HepG2 (cell line): ENCODE data around the gene AJM1. TPM values are rescaled to one million over a fixed set of nuclear protein-coding genes. Genes with fewer than 3 reads are reported as not detected.
A peak's percentile ranks its signal among the peaks of the same experiment; 100 is the strongest.

Experiments
- ATF7 ChIP-seq, 2 experiments: fragments of 450-650 bp in 1 of 2; sonication (generic) in 1 of 2; formaldehyde crosslinking in 1 of 2; IDR thresholded peaks; 2 replicates each; pipeline versions ENCODE4 v1.4.0 to v1.6.1; 2016 to 2020; ENCODE audit warnings: antibody characterized with exemption in 1 of 2, mild to moderate bottlenecking in 1 of 2, missing genetic modification reagents in 1 of 2
- ATF7-NPFF ChIP-seq: sonication (generic); formaldehyde crosslinking; IDR thresholded peaks from 2 replicates; pipeline ENCODE4 v1.8.1; 2023; ENCODE audit warnings: mild to moderate bottlenecking, low read depth, missing genetic modification reagents, moderate library complexity
- CBX2 ChIP-seq, 2 experiments: fragments of 200-600 bp in 1 of 2; sonication (generic); formaldehyde crosslinking in 1 of 2; IDR thresholded peaks; 2 replicates each; pipeline versions ENCODE4 v1.7.0 to v1.8.1; 2018 to 2022; ENCODE audit warnings: low read depth in 2 of 2, low read length in 1 of 2, mild to moderate bottlenecking in 1 of 2, missing genetic modification reagents in 1 of 2
- EED ChIP-seq: sonication (generic); formaldehyde crosslinking; IDR thresholded peaks from 2 replicates; pipeline ENCODE4 v1.5.0; 2020; ENCODE audit warnings: mild to moderate bottlenecking, missing genetic modification reagents
- HHEX ChIP-seq: IDR thresholded peaks from 2 replicates; pipeline ENCODE4 v1.6.1; 2016; ENCODE audit warnings: control low read depth
- HIVEP1 ChIP-seq: sonication (generic); formaldehyde crosslinking; IDR thresholded peaks from 2 replicates; pipeline ENCODE4 v1.4.0; 2020; ENCODE audit warnings: mild to moderate bottlenecking, missing genetic modification reagents
- HNF4G ChIP-seq, 2 experiments: sonication (generic) in 1 of 2; formaldehyde crosslinking in 1 of 2; IDR thresholded peaks; 2 replicates each; pipeline versions ENCODE4 v1.4.0 to v1.6.1; 2011 to 2020; ENCODE audit warnings: borderline replicate concordance in 2 of 2, low read depth in 2 of 2, mild to moderate bottlenecking in 2 of 2, low read length in 1 of 2, missing genetic modification reagents in 1 of 2, moderate library complexity in 1 of 2
- KDM5B ChIP-seq: sonication (generic); formaldehyde crosslinking; IDR thresholded peaks from 2 replicates; pipeline ENCODE4 v1.4.0; 2020; ENCODE audit warnings: missing genetic modification reagents, mild to moderate bottlenecking, borderline replicate concordance
- KDM6A ChIP-seq: IDR thresholded peaks from 2 replicates; pipeline ENCODE4 v1.6.1; 2016; ENCODE audit warnings: low read depth
- KLF6 ChIP-seq: IDR thresholded peaks from 2 replicates; pipeline ENCODE4 v1.8.0; 2016; ENCODE audit warnings: missing biosample characterization, missing genetic modification reagents
- MED8 ChIP-seq: sonication (generic); formaldehyde crosslinking; IDR thresholded peaks from 2 replicates; pipeline ENCODE4 v1.8.1; 2023; ENCODE audit warnings: mild to moderate bottlenecking, missing genetic modification reagents; ENCODE audit not compliant: insufficient replicate concordance
- SALL1 ChIP-seq: sonication (generic); formaldehyde crosslinking; IDR thresholded peaks from 2 replicates; pipeline ENCODE4 v1.8.0; 2022; ENCODE audit warnings: mild to moderate bottlenecking, missing genetic modification reagents
- ZFP1 ChIP-seq: IDR thresholded peaks from 2 replicates; pipeline ENCODE4 v1.6.1; 2016
- ZFP36L2 ChIP-seq: sonication (generic); formaldehyde crosslinking; IDR thresholded peaks from 2 replicates; pipeline ENCODE4 v1.4.0; 2020; ENCODE audit warnings: missing genetic modification reagents
- ZFP91 ChIP-seq: sonication (generic); formaldehyde crosslinking; IDR thresholded peaks from 2 replicates; pipeline ENCODE4 v1.9.0; 2022; ENCODE audit warnings: missing genetic modification reagents, mild to moderate bottlenecking, borderline replicate concordance
- ZNF326 ChIP-seq: sonication (generic); formaldehyde crosslinking; IDR thresholded peaks from 2 replicates; pipeline ENCODE4 v1.4.0; 2020; ENCODE audit warnings: missing genetic modification reagents, borderline replicate concordance
- ZNF383 ChIP-seq: sonication (generic); formaldehyde crosslinking; IDR thresholded peaks from 2 replicates; pipeline ENCODE4 v1.4.0; 2020; ENCODE audit warnings: missing genetic modification reagents, mild to moderate bottlenecking, borderline replicate concordance
- ZNF468 ChIP-seq: sonication (generic); formaldehyde crosslinking; IDR thresholded peaks from 2 replicates; pipeline ENCODE4 v1.8.0; 2022; ENCODE audit warnings: mild to moderate bottlenecking, moderate library complexity, missing genetic modification reagents
- polyA plus RNA-seq, 8 experiments: library from polyadenylated mRNA; depleted of rRNA in 3 of 8; stranded (reverse) in 7 of 8; unstranded in 1 of 8; fragments of >200 nt; fragmentation: Illumina TruSeq in 4 of 8; extraction: Trizol in 4 of 8; gene quantifications; 2 replicates each; pipeline versions ENCODE4 v1.2.1 to v1.2.3, GENCODE V29; 2011 to 2016; ENCODE audit warnings: low read depth in 4 of 8, missing spikeins in 1 of 8, mixed read lengths in 1 of 8; ENCODE audit not compliant: insufficient read depth in 1 of 8
- total RNA-seq, 5 experiments: library from RNA; depleted of rRNA; stranded (reverse); fragments of >200 nt; fragmentation: Illumina TruSeq; extraction: Trizol; gene quantifications; 2 replicates each; pipeline ENCODE4 v1.2.3, GENCODE V29; 2016; ENCODE audit warnings: low read depth in 1 of 5
- TF ChIP-seq, protein P1 (sequence below): sonication (generic); formaldehyde crosslinking; IDR thresholded peaks from 2 replicates; pipeline ENCODE4 v1.4.0; 2020; ENCODE audit warnings: missing genetic modification reagents, borderline replicate concordance

Gene AJM1
- total and polyA plus RNA-seq, 2 of the 13 experiments (the other 11 are each of a cell fraction or from before 2014, with no cell fraction given) = 1.1 to 1.2 TPM

GRCh38 chr9:136882109-136882946 is 40.0 kb downstream of the AJM1 start (continued):
- TF ChIP-seq, protein P1, sequence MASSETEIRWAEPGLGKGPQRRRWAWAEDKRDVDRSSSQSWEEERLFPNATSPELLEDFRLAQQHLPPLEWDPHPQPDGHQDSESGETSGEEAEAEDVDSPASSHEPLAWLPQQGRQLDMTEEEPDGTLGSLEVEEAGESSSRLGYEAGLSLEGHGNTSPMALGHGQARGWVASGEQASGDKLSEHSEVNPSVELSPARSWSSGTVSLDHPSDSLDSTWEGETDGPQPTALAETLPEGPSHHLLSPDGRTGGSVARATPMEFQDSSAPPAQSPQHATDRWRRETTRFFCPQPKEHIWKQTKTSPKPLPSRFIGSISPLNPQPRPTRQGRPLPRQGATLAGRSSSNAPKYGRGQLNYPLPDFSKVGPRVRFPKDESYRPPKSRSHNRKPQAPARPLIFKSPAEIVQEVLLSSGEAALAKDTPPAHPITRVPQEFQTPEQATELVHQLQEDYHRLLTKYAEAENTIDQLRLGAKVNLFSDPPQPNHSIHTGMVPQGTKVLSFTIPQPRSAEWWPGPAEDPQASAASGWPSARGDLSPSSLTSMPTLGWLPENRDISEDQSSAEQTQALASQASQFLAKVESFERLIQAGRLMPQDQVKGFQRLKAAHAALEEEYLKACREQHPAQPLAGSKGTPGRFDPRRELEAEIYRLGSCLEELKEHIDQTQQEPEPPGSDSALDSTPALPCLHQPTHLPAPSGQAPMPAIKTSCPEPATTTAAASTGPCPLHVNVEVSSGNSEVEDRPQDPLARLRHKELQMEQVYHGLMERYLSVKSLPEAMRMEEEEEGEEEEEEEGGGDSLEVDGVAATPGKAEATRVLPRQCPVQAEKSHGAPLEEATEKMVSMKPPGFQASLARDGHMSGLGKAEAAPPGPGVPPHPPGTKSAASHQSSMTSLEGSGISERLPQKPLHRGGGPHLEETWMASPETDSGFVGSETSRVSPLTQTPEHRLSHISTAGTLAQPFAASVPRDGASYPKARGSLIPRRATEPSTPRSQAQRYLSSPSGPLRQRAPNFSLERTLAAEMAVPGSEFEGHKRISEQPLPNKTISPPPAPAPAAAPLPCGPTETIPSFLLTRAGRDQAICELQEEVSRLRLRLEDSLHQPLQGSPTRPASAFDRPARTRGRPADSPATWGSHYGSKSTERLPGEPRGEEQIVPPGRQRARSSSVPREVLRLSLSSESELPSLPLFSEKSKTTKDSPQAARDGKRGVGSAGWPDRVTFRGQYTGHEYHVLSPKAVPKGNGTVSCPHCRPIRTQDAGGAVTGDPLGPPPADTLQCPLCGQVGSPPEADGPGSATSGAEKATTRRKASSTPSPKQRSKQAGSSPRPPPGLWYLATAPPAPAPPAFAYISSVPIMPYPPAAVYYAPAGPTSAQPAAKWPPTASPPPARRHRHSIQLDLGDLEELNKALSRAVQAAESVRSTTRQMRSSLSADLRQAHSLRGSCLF (CRISPR knock-in tag) = no peak
- TF ChIP-seq ZNF326 (CRISPR knock-in tag) (no peak), ZNF383 (CRISPR knock-in tag) (no peak), KDM5B (CRISPR knock-in tag) (peak; percentile 51; the same call in 1 of the 2 replicates), ZFP36L2 (CRISPR knock-in tag) (no peak), KLF6 (CRISPR knock-in tag) (peak; percentile 40; the same call in 1 of the 2 replicates), ATF7-NPFF (CRISPR knock-in tag) (no peak; the same call in 1 of the 2 replicates), KDM6A (CRISPR knock-in tag) (no peak), HHEX (CRISPR knock-in tag) (no peak), ZFP1 (peak; percentile 39; the same call in 1 of the 2 replicates), MED8 (CRISPR knock-in tag) (peak; percentile 43), ZNF468 (no peak), HIVEP1 (CRISPR knock-in tag) (peak; percentile 99), ZFP91 (CRISPR knock-in tag) (peak; percentile 79; the same call in 1 of the 2 replicates), EED (no peak), HNF4G (IDR thresholded peaks at IDR 0.05; ENCODE audit: borderline replicate concordance, low read depth, low read length) (no peak), HNF4G (CRISPR knock-in tag; IDR thresholded peaks at IDR 0.05; ENCODE audit: borderline replicate concordance, low read depth) (no peak), ATF7 (IDR thresholded peaks at IDR 0.05) (no peak; the same call in 1 of the 2 replicates), ATF7 (CRISPR knock-in tag; IDR thresholded peaks at IDR 0.05) (peak; percentile 81; the same call in 1 of the 2 replicates), CBX2 (IDR thresholded peaks at IDR 0.05; ENCODE audit: low read depth, low read length) (no peak), CBX2 (CRISPR knock-in tag; IDR thresholded peaks at IDR 0.05; ENCODE audit: low read depth) (no peak), SALL1 (CRISPR knock-in tag) (peak; percentile 88)
